Sigmoid colon (tissue), 4 donors: ENCODE results near the gene NBEAL2.

Experiments used
- POLR2A ChIP-seq, 2 donors: fragments of 450-650 bp; IDR thresholded peaks; one replicate each; pipeline ENCODE4 v1.6.1; 2016; ENCODE audit warnings: antibody characterized with exemption in 2 of 2, mild to moderate bottlenecking in 2 of 2, moderate library complexity in 2 of 2
- POLR2AphosphoS5 ChIP-seq, 4 donors: sonication (generic); formaldehyde crosslinking; IDR thresholded peaks; one replicate each; pipeline ENCODE4 v1.6.1; 2017; ENCODE audit warnings: antibody characterized with exemption in 4 of 4
- TF ChIP-seq, protein P1 (sequence below), 4 experiments: fragments of 450-650 bp in 3 of 4; fragments of 200-600 bp in 1 of 4; IDR thresholded peaks; one replicate each; pipeline ENCODE4 v1.5.1; 2016 to 2019; ENCODE audit warnings: antibody characterized with exemption in 4 of 4, mild to moderate bottlenecking in 3 of 4, moderate library complexity in 2 of 4

DNA sequence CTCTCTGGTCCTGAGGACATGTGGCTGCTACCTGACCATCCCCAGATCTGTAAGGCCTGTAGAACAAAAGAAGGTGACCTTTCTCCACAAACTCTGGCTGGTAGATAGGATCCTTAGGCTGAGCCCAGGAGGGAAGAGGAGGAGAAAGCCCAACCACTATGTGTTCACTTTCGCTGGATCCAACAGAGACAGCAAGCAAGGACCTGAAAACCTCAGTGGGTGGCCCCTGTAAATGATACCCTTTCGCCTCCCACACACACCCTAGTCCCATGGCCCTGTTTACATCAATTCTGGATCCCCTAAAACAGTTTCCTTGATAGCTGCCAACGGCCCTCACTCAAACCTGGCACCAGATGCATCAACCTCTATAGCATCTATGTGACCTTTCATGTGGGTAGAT, 25.3 kb upstream of the NBEAL2 start:
- TF ChIP-seq, protein P1, sequence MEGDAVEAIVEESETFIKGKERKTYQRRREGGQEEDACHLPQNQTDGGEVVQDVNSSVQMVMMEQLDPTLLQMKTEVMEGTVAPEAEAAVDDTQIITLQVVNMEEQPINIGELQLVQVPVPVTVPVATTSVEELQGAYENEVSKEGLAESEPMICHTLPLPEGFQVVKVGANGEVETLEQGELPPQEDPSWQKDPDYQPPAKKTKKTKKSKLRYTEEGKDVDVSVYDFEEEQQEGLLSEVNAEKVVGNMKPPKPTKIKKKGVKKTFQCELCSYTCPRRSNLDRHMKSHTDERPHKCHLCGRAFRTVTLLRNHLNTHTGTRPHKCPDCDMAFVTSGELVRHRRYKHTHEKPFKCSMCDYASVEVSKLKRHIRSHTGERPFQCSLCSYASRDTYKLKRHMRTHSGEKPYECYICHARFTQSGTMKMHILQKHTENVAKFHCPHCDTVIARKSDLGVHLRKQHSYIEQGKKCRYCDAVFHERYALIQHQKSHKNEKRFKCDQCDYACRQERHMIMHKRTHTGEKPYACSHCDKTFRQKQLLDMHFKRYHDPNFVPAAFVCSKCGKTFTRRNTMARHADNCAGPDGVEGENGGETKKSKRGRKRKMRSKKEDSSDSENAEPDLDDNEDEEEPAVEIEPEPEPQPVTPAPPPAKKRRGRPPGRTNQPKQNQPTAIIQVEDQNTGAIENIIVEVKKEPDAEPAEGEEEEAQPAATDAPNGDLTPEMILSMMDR (IDR thresholded peaks at IDR 0.05), result no peak
- TF ChIP-seq POLR2A (IDR thresholded peaks at IDR 0.05) (no peak), POLR2AphosphoS5 (IDR thresholded peaks at IDR 0.05) (no peak)
